ENCODE results near the gene HYAL3. TPM values are rescaled to one million over a fixed set of nuclear protein-coding genes. Genes with fewer than 3 reads are reported as not detected.

HYAL3 gene
- total and polyA plus RNA-seq, 2 of the 13 experiments (the other 11 are each of a cell fraction or from before 2014, with no cell fraction given), result 5.5 to 10.4 TPM

GRCh38 chr3:50272911-50273688 is 26.1 kb downstream of the HYAL3 start (continued):
- TF ChIP-seq ELF1 (CRISPR knock-in tag; IDR thresholded peaks at IDR 0.05) (0 out of 2 replicates have a peak, but pooled peaks have one; percentile 41), SMARCC2 (IDR thresholded peaks at IDR 0.05) (no peak), ZC3H13 (CRISPR knock-in tag; IDR thresholded peaks at IDR 0.05) (no peak), SP5 (CRISPR knock-in tag; IDR thresholded peaks at IDR 0.05; ENCODE audit: borderline replicate concordance, low read depth) (no peak; the same call in 1 of the 2 replicates), NR0B2 (CRISPR knock-in tag; IDR thresholded peaks at IDR 0.05) (peak; percentile 43; the same call in 1 of the 2 replicates), SP2 (CRISPR knock-in tag; IDR thresholded peaks at IDR 0.05) (no peak), NCOA1 (CRISPR knock-in tag; IDR thresholded peaks at IDR 0.05) (no peak), ZFP41 (CRISPR knock-in tag; IDR thresholded peaks at IDR 0.05; ENCODE audit: borderline replicate concordance) (no peak; the same call in 1 of the 2 replicates), RELA (CRISPR knock-in tag; IDR thresholded peaks at IDR 0.05) (peak; percentile 78; the same call in 1 of the 2 replicates), ZNF749 (CRISPR knock-in tag; IDR thresholded peaks at IDR 0.05; ENCODE audit: borderline replicate concordance) (no peak; the same call in 1 of the 2 replicates), ZNF138 (CRISPR knock-in tag; IDR thresholded peaks at IDR 0.05; ENCODE audit: low read depth) (no peak), ZEB1 (IDR thresholded peaks at IDR 0.05; ENCODE audit: insufficient replicate concordance, low read depth) (no peak), ZBTB25 (CRISPR knock-in tag; IDR thresholded peaks at IDR 0.05) (peak; percentile 77; the same call in 1 of the 2 replicates), NFE2L2 (IDR thresholded peaks at IDR 0.05; ENCODE audit: low read length) (no peak), TFAP4 (IDR thresholded peaks at IDR 0.05; ENCODE audit: borderline replicate concordance, low read depth) (no peak), CHD2 (IDR thresholded peaks at IDR 0.05; ENCODE audit: low read depth, low read length) (no peak), FOXA3 (CRISPR knock-in tag; IDR thresholded peaks at IDR 0.05) (peak; percentile 28; the same call in 1 of the 2 replicates), YEATS4 (CRISPR knock-in tag; IDR thresholded peaks at IDR 0.05; ENCODE audit: borderline replicate concordance) (no peak), HNRNPH1 (optimal IDR thresholded peaks at IDR 0.05; ENCODE audit: low read depth, low read length) (no peak), SRY (CRISPR knock-in tag; IDR thresholded peaks at IDR 0.05) (no peak), SNRNP70 (IDR thresholded peaks at IDR 0.05; ENCODE audit: low read depth, low read length) (no peak), ZNF337 (CRISPR knock-in tag; IDR thresholded peaks at IDR 0.05; ENCODE audit: borderline replicate concordance, low read depth) (no peak), ZNF709 (CRISPR knock-in tag; IDR thresholded peaks at IDR 0.05) (no peak), ZSCAN25 (CRISPR knock-in tag; IDR thresholded peaks at IDR 0.05) (peak; percentile 81), KMT2B (CRISPR knock-in tag; IDR thresholded peaks at IDR 0.05) (no peak), MED1 (CRISPR knock-in tag; IDR thresholded peaks at IDR 0.05) (peak; percentile 71; the same call in 1 of the 2 replicates)
- TF ChIP-seq, protein P1, sequence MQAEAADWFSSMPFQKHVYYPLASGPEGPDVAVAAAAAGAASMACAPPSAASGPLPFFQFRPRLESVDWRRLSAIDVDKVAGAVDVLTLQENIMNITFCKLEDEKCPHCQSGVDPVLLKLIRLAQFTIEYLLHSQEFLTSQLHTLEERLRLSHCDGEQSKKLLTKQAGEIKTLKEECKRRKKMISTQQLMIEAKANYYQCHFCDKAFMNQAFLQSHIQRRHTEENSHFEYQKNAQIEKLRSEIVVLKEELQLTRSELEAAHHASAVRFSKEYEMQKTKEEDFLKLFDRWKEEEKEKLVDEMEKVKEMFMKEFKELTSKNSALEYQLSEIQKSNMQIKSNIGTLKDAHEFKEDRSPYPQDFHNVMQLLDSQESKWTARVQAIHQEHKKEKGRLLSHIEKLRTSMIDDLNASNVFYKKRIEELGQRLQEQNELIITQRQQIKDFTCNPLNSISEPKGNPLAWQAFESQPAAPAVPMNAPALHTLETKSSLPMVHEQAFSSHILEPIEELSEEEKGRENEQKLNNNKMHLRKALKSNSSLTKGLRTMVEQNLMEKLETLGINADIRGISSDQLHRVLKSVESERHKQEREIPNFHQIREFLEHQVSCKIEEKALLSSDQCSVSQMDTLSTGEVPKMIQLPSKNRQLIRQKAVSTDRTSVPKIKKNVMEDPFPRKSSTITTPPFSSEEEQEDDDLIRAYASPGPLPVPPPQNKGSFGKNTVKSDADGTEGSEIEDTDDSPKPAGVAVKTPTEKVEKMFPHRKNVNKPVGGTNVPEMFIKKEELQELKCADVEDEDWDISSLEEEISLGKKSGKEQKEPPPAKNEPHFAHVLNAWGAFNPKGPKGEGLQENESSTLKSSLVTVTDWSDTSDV (CRISPR knock-in tag; IDR thresholded peaks at IDR 0.05), result no peak
